Nephron (organoid): ENCODE data around the gene DNAH14.

Source experiments
- H3K27ac Mint-ChIP-seq, 3 experiments: 2 replicates each; pipeline ENCODE4 v1.8.0; 2020; ENCODE audit warnings: mixed read lengths in 3 of 3, mild to moderate bottlenecking in 2 of 3, moderate library complexity in 1 of 3
- H3K27me3 Mint-ChIP-seq: 2 replicates; pipeline ENCODE4 v1.8.0; 2021; ENCODE audit warnings: low read depth, mild to moderate bottlenecking, moderate library complexity, mixed read lengths
- H3K36me3 Mint-ChIP-seq: 2 replicates; pipeline ENCODE4 v1.8.0; 2020; ENCODE audit warnings: low read depth, mixed read lengths
- H3K4me1 Mint-ChIP-seq: 2 replicates; pipeline ENCODE4 v1.8.0; 2020; ENCODE audit warnings: mixed read lengths
- H3K4me3 Mint-ChIP-seq, 3 experiments: 2 replicates each; pipeline ENCODE4 v1.8.0; 2020; ENCODE audit warnings: mild to moderate bottlenecking in 3 of 3, mixed read lengths in 3 of 3, moderate library complexity in 2 of 3
- H3K9me3 Mint-ChIP-seq: 2 replicates; pipeline ENCODE4 v1.8.0; 2020; ENCODE audit warnings: mixed read lengths
- TF ChIP-seq, protein P1 (sequence below), 3 experiments: fragments of 200-600 bp; sonication (generic); IDR thresholded peaks; one replicate each; pipeline ENCODE4 v1.5.0; 2021; ENCODE audit warnings: antibody characterized with exemption in 3 of 3; ENCODE audit not compliant: unreplicated experiment in 3 of 3

Gene DNAH14

DNA sequence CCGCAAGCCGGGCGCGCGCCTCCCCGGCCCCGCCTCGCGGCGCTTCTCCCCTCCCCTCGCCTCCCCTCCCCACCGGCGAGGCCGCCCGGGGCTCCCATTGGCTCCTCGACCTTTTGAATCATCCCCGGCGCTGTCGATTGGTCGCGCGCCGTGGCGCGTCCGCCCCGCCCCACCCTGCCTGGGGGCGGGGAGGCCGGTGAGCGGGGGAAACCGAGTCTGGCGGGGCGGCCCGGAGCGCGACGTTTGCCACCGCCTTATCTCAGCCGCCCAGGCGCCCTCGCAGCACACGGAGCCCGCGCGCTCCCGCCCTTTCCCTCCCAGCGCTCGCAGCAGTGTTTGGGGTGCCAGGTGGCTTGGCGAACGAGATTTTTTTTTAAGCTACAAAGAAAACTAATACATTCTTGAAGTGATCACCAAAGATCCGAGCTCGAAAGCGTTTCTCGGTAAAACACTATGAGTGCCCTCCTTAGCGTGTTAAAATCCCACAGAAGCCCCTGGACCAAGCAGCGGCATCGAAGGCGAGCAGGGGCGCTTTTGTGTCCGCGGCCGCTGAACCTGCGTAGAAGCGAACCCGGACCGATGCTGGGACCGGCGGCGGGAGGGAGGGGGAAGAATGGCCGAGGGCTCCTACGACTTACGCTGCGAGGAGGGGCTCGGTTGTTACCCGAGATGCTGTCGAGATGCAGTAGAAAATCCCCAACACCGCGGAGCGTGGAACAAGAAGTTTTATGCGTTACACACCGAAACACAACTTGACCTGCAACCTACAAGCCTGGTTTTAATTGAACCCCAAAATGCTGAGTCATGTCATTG lies 498.8 kb downstream of the DNAH14 start:
- H3K27me3 Mint-ChIP-seq = no peaks in the 10 kb centered on the region
- no peaks in the 10 kb centered on the region for H3K9me3 Mint-ChIP-seq
- peak overlapping the region; percentile 81 to 93 (median 92) for H3K27ac Mint-ChIP-seq
- H3K36me3 Mint-ChIP-seq = no peaks in the 10 kb centered on the region
- TF ChIP-seq, protein P1, sequence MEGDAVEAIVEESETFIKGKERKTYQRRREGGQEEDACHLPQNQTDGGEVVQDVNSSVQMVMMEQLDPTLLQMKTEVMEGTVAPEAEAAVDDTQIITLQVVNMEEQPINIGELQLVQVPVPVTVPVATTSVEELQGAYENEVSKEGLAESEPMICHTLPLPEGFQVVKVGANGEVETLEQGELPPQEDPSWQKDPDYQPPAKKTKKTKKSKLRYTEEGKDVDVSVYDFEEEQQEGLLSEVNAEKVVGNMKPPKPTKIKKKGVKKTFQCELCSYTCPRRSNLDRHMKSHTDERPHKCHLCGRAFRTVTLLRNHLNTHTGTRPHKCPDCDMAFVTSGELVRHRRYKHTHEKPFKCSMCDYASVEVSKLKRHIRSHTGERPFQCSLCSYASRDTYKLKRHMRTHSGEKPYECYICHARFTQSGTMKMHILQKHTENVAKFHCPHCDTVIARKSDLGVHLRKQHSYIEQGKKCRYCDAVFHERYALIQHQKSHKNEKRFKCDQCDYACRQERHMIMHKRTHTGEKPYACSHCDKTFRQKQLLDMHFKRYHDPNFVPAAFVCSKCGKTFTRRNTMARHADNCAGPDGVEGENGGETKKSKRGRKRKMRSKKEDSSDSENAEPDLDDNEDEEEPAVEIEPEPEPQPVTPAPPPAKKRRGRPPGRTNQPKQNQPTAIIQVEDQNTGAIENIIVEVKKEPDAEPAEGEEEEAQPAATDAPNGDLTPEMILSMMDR (IDR thresholded peaks at IDR 0.05; ENCODE audit: unreplicated experiment in 3 of 3) = no peak
- H3K4me3 Mint-ChIP-seq = peak overlapping the region; percentile 88 to 94 (median 90)
- peaks cover 45% of the 10 kb centered on the region for H3K4me1 Mint-ChIP-seq

DNA sequence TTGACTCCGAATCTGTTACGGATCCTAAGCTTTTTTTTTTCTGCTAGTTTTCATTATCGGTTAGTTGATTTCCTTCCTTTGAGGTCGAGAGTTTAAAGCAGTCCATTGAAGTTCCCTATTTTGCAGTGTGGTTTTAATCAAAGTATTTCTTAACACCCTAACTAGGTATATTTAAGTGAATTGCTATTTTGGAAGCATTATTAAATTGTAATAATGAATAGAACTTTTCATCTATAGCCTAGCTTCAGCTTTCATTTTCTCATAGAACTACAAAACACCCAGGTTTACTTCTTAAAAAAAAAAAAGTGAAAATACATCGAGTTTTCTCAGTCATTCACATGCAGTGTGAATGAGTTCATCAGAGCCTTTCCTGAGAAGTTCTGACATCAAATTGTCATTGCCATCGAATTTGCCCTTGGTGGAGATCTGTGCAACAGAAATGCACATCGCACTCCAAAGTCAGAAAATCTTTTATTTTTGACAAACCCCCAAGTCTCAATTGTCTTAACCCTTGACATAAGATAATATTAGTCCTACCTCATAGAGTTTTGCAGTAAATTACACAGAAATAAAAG lies 499.5 kb downstream of the DNAH14 start:
- Mint-ChIP-seq H3K4me1 (peaks cover 42% of the 10 kb centered on the region), H3K9me3 (no peaks in the 10 kb centered on the region), H3K4me3 (peak overlapping the region; percentile 88 to 94 (median 90)), H3K27ac (peak overlapping the region; percentile 81 to 93 (median 92)), H3K36me3 (no peaks in the 10 kb centered on the region), H3K27me3 (no peaks in the 10 kb centered on the region)
- TF ChIP-seq, protein P1 (IDR thresholded peaks at IDR 0.05; ENCODE audit: unreplicated experiment in 3 of 3) = no peak

DNA sequence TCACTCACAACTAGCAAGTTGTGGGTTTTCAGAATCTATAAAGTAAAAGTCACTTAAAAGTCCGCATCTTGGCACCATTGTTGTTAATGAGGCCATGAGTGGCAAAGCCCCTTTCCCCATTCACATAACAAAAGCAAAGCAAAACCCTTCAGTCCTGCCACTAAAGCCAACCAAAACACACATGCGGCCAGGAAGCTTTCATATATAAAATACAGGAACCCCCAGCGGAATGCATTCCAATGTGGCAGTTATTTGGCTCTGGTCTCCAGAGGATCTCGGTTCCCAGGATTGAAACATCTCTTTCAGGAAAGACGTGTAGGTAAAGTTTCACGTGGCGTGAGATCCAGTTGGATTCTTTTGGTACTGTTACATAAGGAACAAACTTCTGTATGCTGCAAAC lies 500.8 kb downstream of the DNAH14 start:
- TF ChIP-seq, protein P1 (IDR thresholded peaks at IDR 0.05; ENCODE audit: unreplicated experiment in 3 of 3) = no peak
- H3K27me3 Mint-ChIP-seq = no peaks in the 10 kb centered on the region
- H3K36me3 Mint-ChIP-seq = no peaks in the 10 kb centered on the region
- H3K27ac Mint-ChIP-seq = peak overlapping the region; percentile 20 to 53 (median 33)
- H3K4me1 Mint-ChIP-seq = peaks cover 29% of the 10 kb centered on the region
- H3K4me3 Mint-ChIP-seq = peak overlapping the region; percentile 28 to 50 (median 35)
- H3K9me3 Mint-ChIP-seq = no peaks in the 10 kb centered on the region

DNA sequence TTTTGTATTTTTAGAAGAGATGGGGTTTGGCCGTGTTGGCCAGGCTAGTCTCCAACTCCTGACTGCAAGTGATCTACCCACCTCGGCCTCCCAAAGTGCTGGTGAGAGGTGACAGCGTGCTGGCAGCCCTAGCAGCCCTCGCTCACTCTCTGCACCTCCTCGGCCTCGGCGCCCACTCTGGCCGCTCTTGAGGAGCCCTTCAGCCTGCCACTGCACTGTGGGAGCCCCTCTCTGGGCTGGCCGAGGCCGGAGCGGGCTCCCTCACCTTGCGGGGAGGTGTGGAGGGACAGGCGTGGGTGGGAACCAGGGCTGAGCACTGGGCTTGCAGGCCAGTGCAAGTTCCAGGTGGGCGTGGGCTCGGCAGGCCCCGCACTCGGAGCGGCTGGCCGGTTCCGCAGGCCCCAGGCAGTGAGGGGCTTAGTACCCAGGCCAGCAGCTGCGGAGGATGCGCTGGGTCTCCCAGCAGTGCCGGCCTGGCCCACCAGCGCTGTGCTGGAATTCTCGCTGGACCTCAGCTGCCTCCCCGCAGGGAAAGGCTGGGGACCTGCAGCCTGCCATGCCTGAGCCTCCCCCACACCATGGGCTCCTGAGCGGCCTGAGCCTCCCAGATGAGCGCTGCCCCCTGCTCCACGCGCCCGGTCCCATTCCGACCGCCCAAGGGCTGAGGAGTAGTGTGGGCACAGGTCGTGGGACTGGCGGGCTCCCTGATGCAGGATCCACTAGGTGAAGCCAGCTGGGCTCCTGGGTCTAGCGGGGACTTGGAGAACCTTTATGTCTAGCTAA lies 501.8 kb downstream of the DNAH14 start:
- H3K4me1 Mint-ChIP-seq = peaks cover 19% of the 10 kb centered on the region
- TF ChIP-seq, protein P1 (IDR thresholded peaks at IDR 0.05; ENCODE audit: unreplicated experiment in 3 of 3) = no peak
- no peak overlapping the region for H3K27ac Mint-ChIP-seq
- H3K27me3 Mint-ChIP-seq = no peaks in the 10 kb centered on the region
- H3K36me3 Mint-ChIP-seq = no peaks in the 10 kb centered on the region
- no peak overlapping the region for H3K4me3 Mint-ChIP-seq
- no peaks in the 10 kb centered on the region for H3K9me3 Mint-ChIP-seq

DNA sequence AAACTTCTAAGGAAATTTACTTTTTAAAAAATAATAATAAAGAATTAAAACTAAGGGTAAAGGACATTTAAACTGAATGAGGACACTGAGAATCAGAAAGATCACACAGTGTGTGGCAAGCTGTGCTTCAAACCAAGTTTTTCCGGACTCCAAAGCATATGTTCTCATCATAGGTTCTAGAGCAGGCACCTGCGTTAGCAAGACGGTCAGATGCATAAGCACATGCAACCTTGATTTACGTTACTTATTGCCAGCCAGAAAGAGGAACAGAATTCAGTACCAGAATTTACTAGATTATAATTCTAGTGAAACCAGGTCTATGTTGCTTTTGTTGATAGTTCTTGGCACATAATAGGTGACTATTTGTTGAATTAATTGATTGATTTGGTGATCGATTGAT lies 504.6 kb downstream of the DNAH14 start:
- Mint-ChIP-seq H3K36me3 (no peaks in the 10 kb centered on the region), H3K27me3 (peaks cover 9% of the 10 kb centered on the region), H3K9me3 (no peaks in the 10 kb centered on the region), H3K4me3 (no peak overlapping the region), H3K4me1 (peaks cover 19% of the 10 kb centered on the region), H3K27ac (no peak overlapping the region)
- TF ChIP-seq, protein P1 (IDR thresholded peaks at IDR 0.05; ENCODE audit: unreplicated experiment in 3 of 3) = no peak
